Measurements from ENCODE around the gene SLC16A11.

The SLC16A11 gene

GRCh38 chr17:7011942-7012254 lies 32.0 kb downstream of the SLC16A11 start:
- Histone ChIP-seq H3K9me2 (ENCODE audit: low read depth, low read length) (no peaks in the 10 kb centered on the region), H3K9me3 (ENCODE audit: low read length) (no peaks in the 10 kb centered on the region), H3K79me2 (ENCODE audit: insufficient read depth, low read length) (peaks cover 14% of the 10 kb centered on the region), H3K36me3 (ENCODE audit: insufficient read depth, low read length) (peaks cover 5% of the 10 kb centered on the region; the same call in 1 of the 2 replicates), H3K4me3 (ENCODE audit: low read depth, low read length, poor library complexity, severe bottlenecking) (peak overlapping the region; percentile 76), H3K4me1 (ENCODE audit: insufficient read depth, low read length, severe bottlenecking) (peaks cover 32% of the 10 kb centered on the region), H3K27ac (ENCODE audit: low read depth, low read length, poor library complexity, severe bottlenecking) (no peak overlapping the region), H4K20me1 (ENCODE audit: insufficient read depth, low read length) (no peaks in the 10 kb centered on the region), H3K4me2 (ENCODE audit: low read length) (peak overlapping the region; percentile 97), H3K27me3 (ENCODE audit: insufficient read depth, low read length) (no peaks in the 10 kb centered on the region), H3K9ac (ENCODE audit: low read length) (peak overlapping the region; percentile 76), H3F3A (ENCODE audit: insufficient read depth, low read length) (no peaks in the 10 kb centered on the region), H2AFZ (ENCODE audit: low read length) (no peak overlapping the region)
- TF ChIP-seq CTCF (IDR thresholded peaks at IDR 0.05; ENCODE audit: low read length), result no peak
- no peak for TF ChIP-seq EZH2 (IDR thresholded peaks at IDR 0.05; ENCODE audit: borderline replicate concordance, low read length)

- Histone ChIP-seq H3K9me2 (ENCODE audit: low read depth, low read length) (no peaks in the 10 kb centered on the region), H2AFZ (ENCODE audit: low read length) (no peak overlapping the region), H3F3A (ENCODE audit: insufficient read depth, low read length) (no peaks in the 10 kb centered on the region), H3K4me2 (ENCODE audit: low read length) (peak overlapping the region; percentile 97), H3K4me3 (ENCODE audit: low read depth, low read length, poor library complexity, severe bottlenecking) (peak overlapping the region; percentile 76), H3K27me3 (ENCODE audit: insufficient read depth, low read length) (no peaks in the 10 kb centered on the region), H3K27ac (ENCODE audit: low read depth, low read length, poor library complexity, severe bottlenecking) (no peak overlapping the region), H3K9me3 (ENCODE audit: low read length) (no peaks in the 10 kb centered on the region), H3K4me1 (ENCODE audit: insufficient read depth, low read length, severe bottlenecking) (peaks cover 32% of the 10 kb centered on the region), H3K36me3 (ENCODE audit: insufficient read depth, low read length) (peaks cover under 1% of the 10 kb centered on the region; the same call in 1 of the 2 replicates), H4K20me1 (ENCODE audit: insufficient read depth, low read length) (no peaks in the 10 kb centered on the region), H3K79me2 (ENCODE audit: insufficient read depth, low read length) (peaks cover 14% of the 10 kb centered on the region), H3K9ac (ENCODE audit: low read length) (peak overlapping the region; percentile 76)
- TF ChIP-seq CTCF (IDR thresholded peaks at IDR 0.05; ENCODE audit: low read length), result no peak
- no peak for TF ChIP-seq EZH2 (IDR thresholded peaks at IDR 0.05; ENCODE audit: borderline replicate concordance, low read length)
These were observed 32.5 kb downstream of the SLC16A11 start for GRCh38 chr17:7011415-7011814.

GRCh38 chr17:7010523-7010922 lies 33.4 kb downstream of the SLC16A11 start:
- H4K20me1 ChIP-seq (ENCODE audit: insufficient read depth, low read length), result no peaks in the 10 kb centered on the region
- H3K27me3 ChIP-seq (ENCODE audit: insufficient read depth, low read length), result no peaks in the 10 kb centered on the region
- peaks cover 14% of the 10 kb centered on the region for H3K79me2 ChIP-seq (ENCODE audit: insufficient read depth, low read length)
- H3K9me3 ChIP-seq (ENCODE audit: low read length), result no peaks in the 10 kb centered on the region
- H3K4me2 ChIP-seq (ENCODE audit: low read length), result peak overlapping the region; percentile 97; the same call in 1 of the 2 replicates
- no peak overlapping the region; the same call in 1 of the 2 replicates for H3K9ac ChIP-seq (ENCODE audit: low read length)
- peak overlapping the region; percentile 76 for H3K4me3 ChIP-seq (ENCODE audit: low read depth, low read length, poor library complexity, severe bottlenecking)
- no peak for TF ChIP-seq EZH2 (IDR thresholded peaks at IDR 0.05; ENCODE audit: borderline replicate concordance, low read length)
- no peak for TF ChIP-seq CTCF (IDR thresholded peaks at IDR 0.05; ENCODE audit: low read length)
- H3K4me1 ChIP-seq (ENCODE audit: insufficient read depth, low read length, severe bottlenecking), result peaks cover 29% of the 10 kb centered on the region
- H2AFZ ChIP-seq (ENCODE audit: low read length), result no peak overlapping the region
- no peaks in the 10 kb centered on the region for H3K9me2 ChIP-seq (ENCODE audit: low read depth, low read length)
- H3K27ac ChIP-seq (ENCODE audit: low read depth, low read length, poor library complexity, severe bottlenecking), result no peak overlapping the region
- H3F3A ChIP-seq (ENCODE audit: insufficient read depth, low read length), result no peaks in the 10 kb centered on the region
- H3K36me3 ChIP-seq (ENCODE audit: insufficient read depth, low read length), result no peaks in the 10 kb centered on the region
